Gastrocnemius medialis (tissue), 4 donors: ENCODE measurements around the gene FUOM.

Experiments used
- POLR2A ChIP-seq, 2 donors: fragments of 450-650 bp; IDR thresholded peaks; one replicate each; pipeline ENCODE4 v1.6.1; 2017; ENCODE audit warnings: antibody characterized with exemption in 2 of 2, mild to moderate bottlenecking in 2 of 2, moderate library complexity in 2 of 2
- TF ChIP-seq, protein P1 (sequence below), 5 experiments: fragments of 450-650 bp in 3 of 5; fragments of 200-600 bp in 2 of 5; sonication (generic) in 2 of 5; IDR thresholded peaks in 4 of 5; conservative IDR thresholded peaks in 1 of 5; 1 replicate in 4 of 5; 2 replicates in 1 of 5; pipeline ENCODE4 v1.5.1; 2016 to 2019; ENCODE audit warnings: antibody characterized with exemption in 5 of 5, mild to moderate bottlenecking in 3 of 5, moderate library complexity in 3 of 5

DNA sequence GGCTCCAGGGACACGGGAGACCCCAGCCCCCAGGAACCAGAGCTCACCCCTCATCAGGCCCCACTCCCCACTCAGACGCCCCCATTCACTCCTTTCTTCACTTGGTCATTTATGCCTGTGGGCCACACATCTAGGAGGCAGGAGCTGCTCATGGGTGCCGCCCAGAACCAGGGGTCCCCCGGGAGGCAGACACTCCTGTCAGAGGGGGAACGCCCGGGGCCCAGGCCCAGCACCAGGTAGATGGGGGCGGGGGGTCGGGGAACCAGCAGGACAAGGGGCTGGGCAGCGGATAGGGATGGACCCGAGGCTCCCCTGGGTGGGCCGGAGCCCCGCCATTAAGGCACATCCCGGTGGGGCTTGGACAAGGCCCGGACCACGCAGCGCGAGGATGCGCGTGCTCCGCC, 33.0 kb downstream of the FUOM start:
- no peak for TF ChIP-seq POLR2A (IDR thresholded peaks at IDR 0.05)
- TF ChIP-seq, protein P1, sequence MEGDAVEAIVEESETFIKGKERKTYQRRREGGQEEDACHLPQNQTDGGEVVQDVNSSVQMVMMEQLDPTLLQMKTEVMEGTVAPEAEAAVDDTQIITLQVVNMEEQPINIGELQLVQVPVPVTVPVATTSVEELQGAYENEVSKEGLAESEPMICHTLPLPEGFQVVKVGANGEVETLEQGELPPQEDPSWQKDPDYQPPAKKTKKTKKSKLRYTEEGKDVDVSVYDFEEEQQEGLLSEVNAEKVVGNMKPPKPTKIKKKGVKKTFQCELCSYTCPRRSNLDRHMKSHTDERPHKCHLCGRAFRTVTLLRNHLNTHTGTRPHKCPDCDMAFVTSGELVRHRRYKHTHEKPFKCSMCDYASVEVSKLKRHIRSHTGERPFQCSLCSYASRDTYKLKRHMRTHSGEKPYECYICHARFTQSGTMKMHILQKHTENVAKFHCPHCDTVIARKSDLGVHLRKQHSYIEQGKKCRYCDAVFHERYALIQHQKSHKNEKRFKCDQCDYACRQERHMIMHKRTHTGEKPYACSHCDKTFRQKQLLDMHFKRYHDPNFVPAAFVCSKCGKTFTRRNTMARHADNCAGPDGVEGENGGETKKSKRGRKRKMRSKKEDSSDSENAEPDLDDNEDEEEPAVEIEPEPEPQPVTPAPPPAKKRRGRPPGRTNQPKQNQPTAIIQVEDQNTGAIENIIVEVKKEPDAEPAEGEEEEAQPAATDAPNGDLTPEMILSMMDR (IDR thresholded peaks at IDR 0.05 in 4 of 5, conservative IDR thresholded peaks at IDR 0.05 in 1 of 5): no peak
